Progenitor cell of endocrine pancreas (in vitro differentiated cells): ENCODE data around the gene HDAC5. TPM values are rescaled to one million over a fixed set of nuclear protein-coding genes. Genes with fewer than 3 reads are reported as not detected.
A peak's percentile ranks its signal among the peaks of the same experiment; 100 is the strongest.

Experiments used
- DNase-seq: peaks from one replicate; pipeline ENCODE4 v3.0.0; 2021; ENCODE audit warnings: low spot score; ENCODE audit not compliant: unreplicated experiment
- H3K27ac Mint-ChIP-seq: 2 replicates; pipeline ENCODE4 v1.8.0; 2021; ENCODE audit warnings: mild to moderate bottlenecking, moderate library complexity, mixed read lengths
- H3K27me3 Mint-ChIP-seq: 2 replicates; pipeline ENCODE4 v1.8.0; 2021; ENCODE audit warnings: mixed read lengths
- H3K36me3 Mint-ChIP-seq: 2 replicates; pipeline ENCODE4 v1.8.0; 2022; ENCODE audit warnings: mixed read lengths; ENCODE audit not compliant: insufficient read depth
- H3K4me1 Mint-ChIP-seq: 2 replicates; pipeline ENCODE4 v1.8.0; 2021; ENCODE audit warnings: low read depth, mixed read lengths
- H3K4me3 Mint-ChIP-seq: 2 replicates; pipeline ENCODE4 v1.8.0; 2021; ENCODE audit warnings: low read depth, mild to moderate bottlenecking, moderate library complexity, mixed read lengths
- H3K9me3 Mint-ChIP-seq: 2 replicates; pipeline ENCODE4 v1.8.0; 2021; ENCODE audit warnings: low read depth, mixed read lengths
- long read RNA-seq: library from polyadenylated mRNA; unstranded; transcript quantifications from one replicate; pipeline ENCODE4 v2.0.0, GENCODE V29; 2020
- total RNA-seq: library from RNA; stranded (reverse); gene quantifications from 2 replicates; pipeline ENCODE4 v1.2.1, GENCODE V29; 2021
- TF ChIP-seq, protein P1 (sequence below): fragments of 200-600 bp; sonication (generic); IDR thresholded peaks from one replicate; pipeline ENCODE4 v1.5.0; 2021; ENCODE audit warnings: antibody characterized with exemption, mild to moderate bottlenecking; ENCODE audit not compliant: unreplicated experiment

HDAC5 gene
- total RNA-seq, result 39.0 and 41.3 TPM in 2 replicates
- long read RNA-seq, partial matches to known transcripts, result 4 of 6 reads
- long read RNA-seq, other reads (novel, unspliced or antisense), result 2 of 6 reads

DNA sequence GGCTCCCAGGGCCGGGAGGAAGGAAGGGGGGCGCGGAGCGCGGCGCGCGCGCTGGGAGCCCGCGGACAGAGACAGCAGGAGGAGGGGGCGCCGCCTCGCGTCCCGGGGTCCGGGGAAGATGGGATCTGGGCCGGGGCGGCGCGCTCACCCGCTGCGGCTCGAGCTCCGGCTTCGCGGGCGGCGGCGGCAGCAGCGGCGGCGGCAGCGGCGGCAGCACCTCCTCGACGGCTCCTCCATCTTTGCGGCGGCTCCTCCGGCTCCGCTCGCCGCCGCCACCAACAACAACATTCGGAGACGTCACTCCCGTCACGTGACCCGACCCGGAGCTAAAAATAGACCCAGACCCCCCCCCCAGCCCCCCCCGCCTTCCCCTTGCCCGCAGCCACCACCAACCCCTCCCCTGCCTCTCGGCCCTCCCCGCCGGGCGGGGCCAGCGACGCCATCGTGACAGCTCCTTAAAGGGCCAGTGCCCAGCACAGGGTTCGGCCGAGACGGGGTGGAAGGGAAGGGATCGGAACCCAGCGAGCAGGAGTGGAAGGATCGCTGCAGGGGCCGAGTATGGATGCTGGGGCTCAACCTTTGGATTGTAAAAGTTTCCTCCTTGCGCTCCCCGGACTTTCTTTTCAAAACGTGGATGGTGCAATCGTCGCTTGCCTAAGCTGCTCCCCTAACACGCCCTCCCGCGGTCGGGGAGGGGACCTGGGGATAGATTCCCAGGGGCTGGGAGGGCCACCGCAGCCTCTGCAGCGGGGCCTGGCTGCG lies at the start of gene HDAC5:
HDAC5 (minus strand) TSS at position 286 of the 762 bp plus-strand sequence. CDS start 6,126 bp downstream, outside the sequence.
- peak; percentile 89 for DNase-seq
- H3K27me3 Mint-ChIP-seq, result no peaks in the 10 kb centered on the region
- peak within 1 kb of the TSS; percentile 96 for H3K27ac Mint-ChIP-seq
- H3K4me3 Mint-ChIP-seq, result peak within 1 kb of the TSS; percentile 92
- H3K36me3 Mint-ChIP-seq, result no peaks in the 10 kb centered on the region
- TF ChIP-seq, protein P1, sequence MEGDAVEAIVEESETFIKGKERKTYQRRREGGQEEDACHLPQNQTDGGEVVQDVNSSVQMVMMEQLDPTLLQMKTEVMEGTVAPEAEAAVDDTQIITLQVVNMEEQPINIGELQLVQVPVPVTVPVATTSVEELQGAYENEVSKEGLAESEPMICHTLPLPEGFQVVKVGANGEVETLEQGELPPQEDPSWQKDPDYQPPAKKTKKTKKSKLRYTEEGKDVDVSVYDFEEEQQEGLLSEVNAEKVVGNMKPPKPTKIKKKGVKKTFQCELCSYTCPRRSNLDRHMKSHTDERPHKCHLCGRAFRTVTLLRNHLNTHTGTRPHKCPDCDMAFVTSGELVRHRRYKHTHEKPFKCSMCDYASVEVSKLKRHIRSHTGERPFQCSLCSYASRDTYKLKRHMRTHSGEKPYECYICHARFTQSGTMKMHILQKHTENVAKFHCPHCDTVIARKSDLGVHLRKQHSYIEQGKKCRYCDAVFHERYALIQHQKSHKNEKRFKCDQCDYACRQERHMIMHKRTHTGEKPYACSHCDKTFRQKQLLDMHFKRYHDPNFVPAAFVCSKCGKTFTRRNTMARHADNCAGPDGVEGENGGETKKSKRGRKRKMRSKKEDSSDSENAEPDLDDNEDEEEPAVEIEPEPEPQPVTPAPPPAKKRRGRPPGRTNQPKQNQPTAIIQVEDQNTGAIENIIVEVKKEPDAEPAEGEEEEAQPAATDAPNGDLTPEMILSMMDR, result peak; percentile 62
- no peaks in the 10 kb centered on the region for H3K9me3 Mint-ChIP-seq
- H3K4me1 Mint-ChIP-seq, result peaks cover 16% of the 10 kb centered on the region

DNA sequence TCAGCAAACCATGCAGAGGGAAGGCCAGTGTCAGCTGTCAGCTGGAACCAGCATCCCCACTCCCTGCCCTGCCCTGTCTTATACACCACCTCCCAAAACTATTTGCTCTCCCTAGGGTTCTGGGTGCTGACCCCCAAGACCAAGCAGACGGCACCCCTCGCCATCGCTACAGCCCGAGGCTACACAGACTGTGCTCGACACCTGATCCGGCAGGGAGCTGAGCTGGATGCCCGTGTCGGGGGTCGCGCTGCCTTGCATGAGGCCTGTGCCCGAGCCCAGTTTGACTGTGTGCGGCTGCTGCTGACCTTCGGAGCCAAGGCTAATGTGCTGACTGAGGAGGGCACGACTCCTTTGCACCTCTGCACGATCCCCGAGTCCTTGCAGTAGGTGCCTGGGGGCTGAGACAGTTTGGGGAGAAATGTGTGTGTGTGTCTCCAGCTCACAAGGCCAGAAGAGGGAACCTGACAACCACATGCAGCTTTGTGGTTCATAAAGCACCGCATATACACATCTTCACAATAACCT lies 48.6 kb upstream of the HDAC5 start:
- H3K4me1 Mint-ChIP-seq, result peaks cover 15% of the 10 kb centered on the region
- no peaks in the 10 kb centered on the region for H3K9me3 Mint-ChIP-seq
- H3K4me3 Mint-ChIP-seq, result no peak overlapping the region
- TF ChIP-seq, protein P1, result no peak
- no peaks in the 10 kb centered on the region for H3K27me3 Mint-ChIP-seq
- peak overlapping the region; percentile 52 for H3K27ac Mint-ChIP-seq
- H3K36me3 Mint-ChIP-seq, result peaks cover 5% of the 10 kb centered on the region
- DNase-seq, result no peak

DNA sequence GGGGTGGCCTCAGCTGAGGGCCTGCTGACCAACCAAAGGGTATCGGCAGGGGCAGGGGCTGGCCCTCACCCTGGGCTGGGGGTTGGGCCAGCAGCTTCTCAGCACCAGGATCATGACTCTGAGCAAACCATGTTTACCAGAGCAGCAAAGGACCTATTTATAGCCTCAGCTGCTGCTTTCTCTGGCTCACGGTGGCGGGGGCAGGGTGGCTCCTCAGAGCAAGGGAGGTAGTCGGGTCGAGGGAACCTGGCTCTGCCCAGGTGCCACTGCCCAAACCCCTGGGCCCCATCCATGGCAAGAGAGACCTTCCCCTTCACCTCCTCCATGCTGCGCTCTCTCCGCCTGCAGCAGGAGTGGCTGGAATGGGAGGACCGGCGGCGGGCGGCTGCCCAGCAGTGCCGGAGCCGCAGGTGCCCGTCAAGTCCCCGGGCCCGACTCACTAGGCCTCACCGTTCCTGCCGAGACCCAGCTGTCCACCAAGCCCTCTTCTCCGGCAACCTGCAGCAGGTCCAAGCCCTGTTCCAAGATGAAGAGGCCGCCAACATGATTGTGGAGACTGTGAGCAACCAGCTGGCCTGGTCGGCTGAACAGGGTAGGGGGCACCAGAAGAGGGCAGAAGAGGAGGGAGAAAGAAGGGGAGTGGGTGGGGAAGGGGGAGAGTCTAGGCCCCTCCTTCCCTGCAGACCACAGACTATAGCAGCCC lies 47.2 kb upstream of the HDAC5 start, which contains the start of gene ASB16:
ASB16 (plus strand) TSS at position 206 of the 703 bp plus-strand sequence; CDS start at position 292, 86 bp downstream.
- no peak for DNase-seq
- peak within 1 kb of the TSS; percentile 56 for H3K27ac Mint-ChIP-seq
- peaks cover 15% of the 10 kb centered on the region for H3K4me1 Mint-ChIP-seq
- TF ChIP-seq, protein P1, result no peak
- peaks cover under 1% of the 10 kb centered on the region for H3K36me3 Mint-ChIP-seq
- no peak within 1 kb of the TSS for H3K4me3 Mint-ChIP-seq
- H3K9me3 Mint-ChIP-seq, result no peaks in the 10 kb centered on the region
- H3K27me3 Mint-ChIP-seq, result no peaks in the 10 kb centered on the region

DNA sequence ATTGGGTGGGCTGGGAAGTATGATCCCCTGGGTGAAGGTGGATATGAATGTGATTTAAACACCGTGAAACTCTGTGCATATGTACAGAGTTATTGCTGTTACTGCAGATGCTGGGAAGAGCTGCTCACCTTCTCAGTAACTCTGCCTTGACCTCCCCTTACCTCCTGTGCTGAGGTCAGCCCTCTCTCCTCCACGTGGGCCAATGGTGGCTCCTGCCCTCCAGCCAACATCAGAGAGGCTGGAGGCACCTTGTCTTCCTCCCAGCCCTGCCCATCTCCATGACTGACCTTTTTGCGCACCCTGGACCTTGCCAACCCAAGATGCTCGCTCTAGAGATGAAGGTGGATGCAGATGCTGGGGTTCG lies 46.7 kb upstream of the HDAC5 start:
- peaks cover 15% of the 10 kb centered on the region for H3K4me1 Mint-ChIP-seq
- H3K27me3 Mint-ChIP-seq, result no peaks in the 10 kb centered on the region
- no peak overlapping the region for H3K4me3 Mint-ChIP-seq
- no peaks in the 10 kb centered on the region for H3K9me3 Mint-ChIP-seq
- peak overlapping the region; percentile 56 for H3K27ac Mint-ChIP-seq
- TF ChIP-seq, protein P1, result no peak
- no peak for DNase-seq
- no peaks in the 10 kb centered on the region for H3K36me3 Mint-ChIP-seq

DNA sequence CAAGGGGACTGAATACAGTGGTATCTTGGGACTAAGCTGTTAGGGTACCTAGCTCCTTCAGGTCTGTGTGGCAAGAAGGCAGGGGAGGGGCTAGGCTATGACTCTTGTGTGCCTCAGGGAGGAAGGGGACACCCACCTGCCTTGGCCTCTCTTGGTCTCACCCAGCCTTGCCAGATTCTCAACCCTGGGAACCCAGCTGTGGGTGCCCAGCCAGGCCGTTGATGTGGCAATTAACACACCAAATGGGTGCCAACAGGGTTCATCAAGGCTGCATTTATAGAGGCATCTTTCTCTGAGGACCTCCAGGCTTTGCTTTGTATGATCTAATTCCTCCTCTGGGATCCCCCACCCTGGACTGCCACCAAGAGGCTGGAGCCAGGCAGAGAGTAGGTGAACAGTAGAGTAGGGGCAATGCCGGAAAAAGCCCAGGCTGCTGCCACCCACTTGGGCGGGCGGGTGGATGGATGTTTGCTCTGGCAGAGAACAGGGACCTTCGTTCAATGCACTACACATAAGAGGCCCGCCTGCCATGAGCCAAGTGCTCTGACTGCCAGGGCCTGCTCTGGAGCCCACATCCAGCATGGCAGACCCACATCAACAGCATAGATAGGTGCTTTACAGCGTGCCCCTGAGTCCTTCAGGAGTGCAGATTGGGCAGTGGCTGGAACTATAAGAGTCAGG lies 43.9 kb upstream of the HDAC5 start:
- H3K27ac Mint-ChIP-seq, result no peak overlapping the region

More for the DNA sequence above, 43.9 kb upstream of the HDAC5 start:
- TF ChIP-seq, protein P1, result no peak
- H3K4me3 Mint-ChIP-seq, result no peak overlapping the region
- no peak for DNase-seq
- peaks cover 15% of the 10 kb centered on the region for H3K4me1 Mint-ChIP-seq
- no peaks in the 10 kb centered on the region for H3K27me3 Mint-ChIP-seq
- H3K36me3 Mint-ChIP-seq, result no peaks in the 10 kb centered on the region
- no peaks in the 10 kb centered on the region for H3K9me3 Mint-ChIP-seq
